SU-DHL-6 (cell line): ENCODE data around the gene TRIM33.

Experiments used
- H2AFZ ChIP-seq: fragments of 200-600 bp; sonication (generic); 2 replicates; pipeline ENCODE4 v1.6.1; 2014; ENCODE audit warnings: low read depth, mild to moderate bottlenecking, moderate library complexity, mixed read lengths, antibody characterized with exemption, low read length; ENCODE audit not compliant: severe bottlenecking
- H3F3A ChIP-seq: fragments of 200-600 bp; shearing (Covaris generic); 2 replicates; pipeline ENCODE4 v1.6.0; 2016; ENCODE audit warnings: antibody characterized with exemption, mild to moderate bottlenecking; ENCODE audit not compliant: insufficient read depth
- H3K27ac ChIP-seq: fragments of 200-600 bp; sonication (generic); 2 replicates; pipeline ENCODE4 v1.5.1; 2016; ENCODE audit warnings: low read depth, mild to moderate bottlenecking, low read length, moderate library complexity, mixed read lengths
- H3K27me3 ChIP-seq: fragments of 200-600 bp; sonication (generic), shearing (Covaris generic); 2 replicates; pipeline ENCODE4 v1.6.0; 2014; ENCODE audit warnings: mild to moderate bottlenecking, low read length
- H3K36me3 ChIP-seq: fragments of 200-600 bp; sonication (generic); 2 replicates; pipeline ENCODE4 v1.6.1; 2014; ENCODE audit warnings: mild to moderate bottlenecking, low read length, mixed read lengths
- H3K4me2 ChIP-seq: fragments of 300-600, 200-600 bp; shearing (Covaris generic), sonication (generic); 2 replicates; pipeline ENCODE4 v1.6.0; 2014; ENCODE audit warnings: low read length, low read depth, mild to moderate bottlenecking; ENCODE audit not compliant: poor library complexity, severe bottlenecking
- H3K4me3 ChIP-seq: fragments of 200-600 bp; sonication (generic); 2 replicates; pipeline ENCODE4 v1.5.1; 2014; ENCODE audit warnings: antibody characterized with exemption, low read length, mild to moderate bottlenecking, mixed read lengths; ENCODE audit not compliant: insufficient read depth, poor library complexity, severe bottlenecking
- H3K79me2 ChIP-seq: fragments of 200-600 bp; sonication (generic); 2 replicates; pipeline ENCODE4 v1.6.1; 2014; ENCODE audit warnings: mild to moderate bottlenecking, low read length, moderate library complexity; ENCODE audit not compliant: insufficient read depth
- H3K9ac ChIP-seq: fragments of 200-600 bp; sonication (generic); 2 replicates; pipeline ENCODE4 v1.7.0; 2014; ENCODE audit warnings: mild to moderate bottlenecking, low read length
- H3K9me2 ChIP-seq: fragments of 200-600 bp; sonication (generic); replicated peaks from 2 replicates; pipeline ENCODE4 v1.6.1; 2014; ENCODE audit warnings: low read length; ENCODE audit not compliant: insufficient read depth
- H3K9me3 ChIP-seq: fragments of 200-600 bp; sonication (generic); 2 replicates; pipeline ENCODE4 v1.6.1; 2014; ENCODE audit warnings: low read length, mixed read lengths; ENCODE audit not compliant: insufficient read depth
- H4K20me1 ChIP-seq: fragments of 200-600 bp; sonication (generic); 2 replicates; pipeline ENCODE4 v1.6.1; 2014; ENCODE audit warnings: low read depth, mild to moderate bottlenecking, antibody characterized with exemption, low read length, moderate library complexity, mixed read lengths
- CTCF ChIP-seq: fragments of 200-600 bp; sonication (generic); IDR thresholded peaks from one replicate; pipeline ENCODE4 v1.5.1; 2017; ENCODE audit warnings: antibody characterized with exemption, mild to moderate bottlenecking, low read length, moderate library complexity; ENCODE audit not compliant: insufficient read depth, poor library complexity, severe bottlenecking
- EZH2phosphoT487 ChIP-seq: fragments of 200-600 bp; sonication (generic), shearing (Covaris generic); conservative IDR thresholded peaks from 2 replicates; pipeline ENCODE4 v1.6.1; 2018; ENCODE audit warnings: mild to moderate bottlenecking, antibody characterized with exemption, low read length, moderate library complexity, mixed read lengths

Gene TRIM33

GRCh38 chr1:114545796-114546195, 34.8 kb upstream of the TRIM33 start:
- TF ChIP-seq EZH2phosphoT487 (no peak), CTCF (no peak)
- no peak overlapping the region for H3K4me2 ChIP-seq
- H3K9me2 ChIP-seq, result no peaks in the 10 kb centered on the region
- H4K20me1 ChIP-seq, result no peaks in the 10 kb centered on the region
- no peak overlapping the region for H2AFZ ChIP-seq
- no peak overlapping the region for H3K4me3 ChIP-seq
- H3K9ac ChIP-seq, result no peak overlapping the region
- H3K27me3 ChIP-seq, result no peaks in the 10 kb centered on the region
- no peaks in the 10 kb centered on the region for H3K9me3 ChIP-seq
- no peak overlapping the region for H3K27ac ChIP-seq
- H3K79me2 ChIP-seq, result no peaks in the 10 kb centered on the region
- H3K36me3 ChIP-seq, result no peaks in the 10 kb centered on the region
- no peaks in the 10 kb centered on the region; the same call in 1 of the 2 replicates for H3F3A ChIP-seq

- Histone ChIP-seq H3K79me2 (no peaks in the 10 kb centered on the region), H3K4me2 (no peak overlapping the region), H3K27ac (no peak overlapping the region), H2AFZ (no peak overlapping the region), H3K4me3 (no peak overlapping the region), H3K27me3 (no peaks in the 10 kb centered on the region), H3K9me2 (no peaks in the 10 kb centered on the region), H3F3A (no peaks in the 10 kb centered on the region; the same call in 1 of the 2 replicates), H3K36me3 (no peaks in the 10 kb centered on the region), H4K20me1 (no peaks in the 10 kb centered on the region), H3K9me3 (no peaks in the 10 kb centered on the region), H3K9ac (no peak overlapping the region)
- no peak for TF ChIP-seq EZH2phosphoT487
Measured at GRCh38 chr1:114545315-114545714, 34.3 kb upstream of the TRIM33 start.

- Histone ChIP-seq H3K79me2 (no peaks in the 10 kb centered on the region), H3K4me2 (no peak overlapping the region), H3K9me2 (no peaks in the 10 kb centered on the region), H3K9ac (no peak overlapping the region), H3K27me3 (no peaks in the 10 kb centered on the region), H2AFZ (no peak overlapping the region), H3K4me3 (no peak overlapping the region), H3K9me3 (no peaks in the 10 kb centered on the region), H3K27ac (no peak overlapping the region), H3F3A (no peaks in the 10 kb centered on the region; the same call in 1 of the 2 replicates), H3K36me3 (no peaks in the 10 kb centered on the region), H4K20me1 (no peaks in the 10 kb centered on the region)
- no peak for TF ChIP-seq CTCF
- no peak for TF ChIP-seq EZH2phosphoT487
Measured at GRCh38 chr1:114540821-114541220, 29.8 kb upstream of the TRIM33 start.

- H3K36me3 ChIP-seq, result no peaks in the 10 kb centered on the region
- H3K4me3 ChIP-seq, result no peak overlapping the region
- H3K9me2 ChIP-seq, result no peaks in the 10 kb centered on the region
- no peaks in the 10 kb centered on the region for H3K9me3 ChIP-seq
- H3K27ac ChIP-seq, result no peak overlapping the region
- no peaks in the 10 kb centered on the region for H4K20me1 ChIP-seq
- no peak overlapping the region for H3K9ac ChIP-seq
- no peaks in the 10 kb centered on the region for H3K27me3 ChIP-seq
- TF ChIP-seq EZH2phosphoT487 (no peak), CTCF (no peak)
- H3F3A ChIP-seq, result no peaks in the 10 kb centered on the region; the same call in 1 of the 2 replicates
- H3K4me2 ChIP-seq, result no peak overlapping the region
- no peak overlapping the region for H2AFZ ChIP-seq
- H3K79me2 ChIP-seq, result no peaks in the 10 kb centered on the region
Measured at GRCh38 chr1:114540272-114540671, 29.3 kb upstream of the TRIM33 start.
